ENCODE results near the gene LRRC4C.
A peak's percentile ranks its signal among the peaks of the same experiment; 100 is the strongest.

LRRC4C gene

DNA sequence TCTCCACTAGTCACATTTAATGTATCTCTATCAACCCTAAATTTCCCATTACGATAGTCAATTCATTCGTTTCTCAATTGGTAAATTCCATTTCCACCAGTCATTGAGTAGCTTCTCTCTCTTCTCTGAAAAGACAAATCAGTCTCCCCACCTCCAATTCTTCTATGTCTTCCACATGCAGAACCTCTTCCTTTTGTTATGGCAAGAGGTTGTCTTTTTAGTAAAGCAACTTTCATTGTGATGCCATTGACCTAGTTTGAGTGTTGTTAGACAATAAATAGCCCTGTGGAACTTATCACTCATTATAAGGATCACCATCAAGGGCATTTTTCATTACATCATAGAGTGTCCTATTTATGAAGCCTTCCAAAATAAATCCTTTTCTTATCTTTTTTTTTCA is 340.9 kb downstream of the LRRC4C start:
- Histone ChIP-seq H3K4me1 (ENCODE audit: control insufficient read depth, insufficient read depth, low read length) (peaks cover 60% of the 10 kb centered on the region), H3K27ac (ENCODE audit: low read depth, low read length) (peak overlapping the region; percentile 79), H3K9ac (ENCODE audit: low read depth, low read length) (no peak overlapping the region), H3K36me3 (ENCODE audit: control insufficient read depth, insufficient read depth, low read length) (no peaks in the 10 kb centered on the region), H3K9me3 (ENCODE audit: control insufficient read depth, insufficient read depth, low read length) (no peaks in the 10 kb centered on the region), H3K4me3 (ENCODE audit: low read depth, low read length) (peak overlapping the region; percentile 36), H3K27me3 (ENCODE audit: control insufficient read depth, insufficient read depth, low read length) (no peaks in the 10 kb centered on the region)

DNA sequence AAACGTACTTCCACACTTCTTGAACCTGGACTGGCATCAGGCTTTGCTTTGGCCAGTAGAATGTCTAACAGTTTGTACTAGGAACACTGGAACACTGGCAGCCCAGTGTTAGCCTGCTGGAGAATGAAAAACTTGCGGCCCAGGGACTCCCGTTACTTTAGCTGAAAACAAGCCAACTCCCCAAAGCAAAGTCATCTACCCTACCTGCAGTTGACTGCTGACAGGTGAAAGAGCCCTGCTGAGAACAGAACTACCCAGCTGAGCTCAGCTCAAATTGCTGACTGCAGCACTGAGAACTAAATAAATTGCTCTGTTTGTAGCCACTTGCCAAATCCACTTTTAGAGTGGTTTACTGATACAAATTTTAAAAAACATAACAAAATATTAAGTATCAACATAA is 342.5 kb downstream of the LRRC4C start:
- no peaks in the 10 kb centered on the region for H3K36me3 ChIP-seq (ENCODE audit: control insufficient read depth, insufficient read depth, low read length)
- H3K9ac ChIP-seq (ENCODE audit: low read depth, low read length): no peak overlapping the region
- no peak overlapping the region for H3K4me3 ChIP-seq (ENCODE audit: low read depth, low read length)
- no peaks in the 10 kb centered on the region for H3K27me3 ChIP-seq (ENCODE audit: control insufficient read depth, insufficient read depth, low read length)
- no peaks in the 10 kb centered on the region for H3K9me3 ChIP-seq (ENCODE audit: control insufficient read depth, insufficient read depth, low read length)
- H3K4me1 ChIP-seq (ENCODE audit: control insufficient read depth, insufficient read depth, low read length): peaks cover 69% of the 10 kb centered on the region
- peak overlapping the region; percentile 56 for H3K27ac ChIP-seq (ENCODE audit: low read depth, low read length)

DNA sequence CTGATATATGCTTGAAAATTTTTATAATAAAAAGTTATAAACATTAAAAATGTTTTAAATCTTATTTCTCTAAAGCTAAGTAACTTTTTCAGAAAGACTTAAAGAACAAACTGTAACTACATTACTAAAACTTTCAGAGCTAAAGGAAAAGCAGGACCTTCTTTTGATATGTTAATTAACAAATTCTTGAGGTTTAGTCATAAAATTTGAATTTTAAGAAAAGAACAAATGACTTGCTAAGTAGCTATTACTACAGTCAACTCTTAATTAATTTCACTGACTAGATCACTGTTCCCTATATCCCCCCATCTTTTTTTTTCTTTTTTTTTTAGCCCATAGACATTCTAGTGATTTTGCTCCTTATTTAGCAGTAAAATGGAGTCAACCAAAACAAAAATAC is 344.4 kb downstream of the LRRC4C start:
- peak overlapping the region; percentile 80 for H3K27ac ChIP-seq (ENCODE audit: low read depth, low read length)
- H3K36me3 ChIP-seq (ENCODE audit: control insufficient read depth, insufficient read depth, low read length): no peaks in the 10 kb centered on the region
- H3K9me3 ChIP-seq (ENCODE audit: control insufficient read depth, insufficient read depth, low read length): no peaks in the 10 kb centered on the region
- H3K27me3 ChIP-seq (ENCODE audit: control insufficient read depth, insufficient read depth, low read length): no peaks in the 10 kb centered on the region
- H3K4me3 ChIP-seq (ENCODE audit: low read depth, low read length): peak overlapping the region; percentile 2; the same call in 1 of the 2 replicates
- peaks cover 77% of the 10 kb centered on the region for H3K4me1 ChIP-seq (ENCODE audit: control insufficient read depth, insufficient read depth, low read length)
- H3K9ac ChIP-seq (ENCODE audit: low read depth, low read length): peak overlapping the region; percentile 32; the same call in 1 of the 2 replicates

DNA sequence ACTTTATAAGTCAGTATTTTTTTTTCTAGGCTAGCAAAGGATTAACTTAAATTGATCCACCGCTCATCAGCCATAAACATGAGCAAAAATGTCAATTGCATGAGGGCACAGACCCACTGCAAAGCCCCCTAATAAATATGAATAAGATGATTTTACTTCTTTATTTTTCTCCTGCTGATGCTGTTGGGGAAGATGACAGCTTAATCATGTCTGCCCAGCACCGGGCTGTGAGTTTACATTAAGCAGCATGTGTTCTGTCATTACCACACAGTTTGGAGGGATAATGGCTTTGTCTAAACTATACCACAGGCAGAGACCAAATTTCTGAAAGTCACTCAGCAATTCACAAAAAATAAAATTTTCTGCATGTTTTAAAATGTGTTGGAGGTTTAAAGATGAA is 346.3 kb downstream of the LRRC4C start:
- Histone ChIP-seq H3K4me1 (ENCODE audit: control insufficient read depth, insufficient read depth, low read length) (peaks cover 61% of the 10 kb centered on the region), H3K9ac (ENCODE audit: low read depth, low read length) (no peak overlapping the region; the same call in 1 of the 2 replicates), H3K9me3 (ENCODE audit: control insufficient read depth, insufficient read depth, low read length) (no peaks in the 10 kb centered on the region), H3K36me3 (ENCODE audit: control insufficient read depth, insufficient read depth, low read length) (no peaks in the 10 kb centered on the region), H3K4me3 (ENCODE audit: low read depth, low read length) (no peak overlapping the region), H3K27ac (ENCODE audit: low read depth, low read length) (no peak overlapping the region), H3K27me3 (ENCODE audit: control insufficient read depth, insufficient read depth, low read length) (no peaks in the 10 kb centered on the region)

DNA sequence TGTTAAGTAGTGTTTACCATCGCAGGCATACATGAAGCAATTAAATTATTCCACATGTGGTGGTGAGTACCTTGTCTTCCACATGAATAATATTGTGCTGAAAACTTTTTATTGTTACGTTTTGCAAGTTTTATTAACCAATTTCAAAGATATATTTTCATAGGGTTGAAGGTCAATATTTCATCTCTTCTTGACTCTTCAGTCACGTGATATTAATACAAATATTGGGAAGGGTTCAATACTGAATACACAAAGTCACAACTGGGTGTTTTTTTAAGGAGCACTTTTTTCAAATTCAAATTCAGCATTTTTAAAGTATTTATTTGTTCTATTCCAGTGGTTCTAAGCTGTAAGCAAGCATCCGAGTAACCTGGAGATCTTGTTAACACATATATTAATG is 348.9 kb downstream of the LRRC4C start:
- Histone ChIP-seq H3K4me3 (ENCODE audit: low read depth, low read length) (no peak overlapping the region), H3K27ac (ENCODE audit: low read depth, low read length) (no peak overlapping the region), H3K4me1 (ENCODE audit: control insufficient read depth, insufficient read depth, low read length) (peaks cover 36% of the 10 kb centered on the region), H3K9me3 (ENCODE audit: control insufficient read depth, insufficient read depth, low read length) (no peaks in the 10 kb centered on the region), H3K36me3 (ENCODE audit: control insufficient read depth, insufficient read depth, low read length) (no peaks in the 10 kb centered on the region), H3K9ac (ENCODE audit: low read depth, low read length) (no peak overlapping the region), H3K27me3 (ENCODE audit: control insufficient read depth, insufficient read depth, low read length) (no peaks in the 10 kb centered on the region)

DNA sequence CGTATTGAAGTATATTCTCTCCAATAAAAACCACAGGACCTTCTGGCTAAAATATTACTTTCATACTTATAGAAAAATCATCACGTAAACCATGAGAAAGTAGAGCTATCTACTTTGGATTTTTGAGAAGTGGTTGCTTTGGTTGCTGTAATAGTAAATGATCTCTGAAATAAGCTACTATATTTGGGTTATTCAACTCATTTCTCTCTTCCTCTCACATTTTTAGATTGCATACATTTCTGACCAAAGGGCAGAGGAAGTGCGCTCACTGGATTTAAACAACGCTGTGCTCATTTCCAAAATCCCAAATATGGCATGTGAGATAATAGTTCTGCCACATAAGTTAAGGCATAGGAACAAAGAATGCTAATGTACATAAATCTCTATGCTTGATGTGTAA is 357.0 kb downstream of the LRRC4C start:
- Histone ChIP-seq H3K4me1 (ENCODE audit: control insufficient read depth, insufficient read depth, low read length) (no peaks in the 10 kb centered on the region), H3K27me3 (ENCODE audit: control insufficient read depth, insufficient read depth, low read length) (no peaks in the 10 kb centered on the region), H3K9ac (ENCODE audit: low read depth, low read length) (no peak overlapping the region), H3K4me3 (ENCODE audit: low read depth, low read length) (no peak overlapping the region), H3K9me3 (ENCODE audit: control insufficient read depth, insufficient read depth, low read length) (no peaks in the 10 kb centered on the region), H3K36me3 (ENCODE audit: control insufficient read depth, insufficient read depth, low read length) (no peaks in the 10 kb centered on the region), H3K27ac (ENCODE audit: low read depth, low read length) (no peak overlapping the region)

DNA sequence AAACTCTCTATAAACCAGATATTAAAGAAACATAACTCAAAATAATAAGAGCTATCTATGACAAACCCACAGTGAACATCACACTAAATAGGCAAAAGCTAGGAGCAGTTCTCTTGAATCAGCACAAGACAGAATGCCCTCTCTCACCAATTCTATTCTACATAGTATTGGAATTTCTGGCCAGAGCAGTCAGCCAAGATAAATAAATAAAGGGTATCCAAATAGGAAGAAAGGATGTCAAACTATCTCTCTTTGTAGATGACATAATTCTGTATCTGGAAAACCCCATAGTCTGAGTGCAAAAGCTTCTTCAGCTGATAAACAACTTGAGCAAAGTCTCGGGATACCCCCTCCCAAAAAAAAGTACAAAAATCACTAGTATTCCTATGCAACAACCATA is 359.8 kb downstream of the LRRC4C start:
- H3K4me1 ChIP-seq (ENCODE audit: control insufficient read depth, insufficient read depth, low read length): no peaks in the 10 kb centered on the region
- no peaks in the 10 kb centered on the region for H3K9me3 ChIP-seq (ENCODE audit: control insufficient read depth, insufficient read depth, low read length)
- no peaks in the 10 kb centered on the region for H3K27me3 ChIP-seq (ENCODE audit: control insufficient read depth, insufficient read depth, low read length)
- no peak overlapping the region for H3K4me3 ChIP-seq (ENCODE audit: low read depth, low read length)
- H3K9ac ChIP-seq (ENCODE audit: low read depth, low read length): no peak overlapping the region
- no peaks in the 10 kb centered on the region for H3K36me3 ChIP-seq (ENCODE audit: control insufficient read depth, insufficient read depth, low read length)
- H3K27ac ChIP-seq (ENCODE audit: low read depth, low read length): no peak overlapping the region

DNA sequence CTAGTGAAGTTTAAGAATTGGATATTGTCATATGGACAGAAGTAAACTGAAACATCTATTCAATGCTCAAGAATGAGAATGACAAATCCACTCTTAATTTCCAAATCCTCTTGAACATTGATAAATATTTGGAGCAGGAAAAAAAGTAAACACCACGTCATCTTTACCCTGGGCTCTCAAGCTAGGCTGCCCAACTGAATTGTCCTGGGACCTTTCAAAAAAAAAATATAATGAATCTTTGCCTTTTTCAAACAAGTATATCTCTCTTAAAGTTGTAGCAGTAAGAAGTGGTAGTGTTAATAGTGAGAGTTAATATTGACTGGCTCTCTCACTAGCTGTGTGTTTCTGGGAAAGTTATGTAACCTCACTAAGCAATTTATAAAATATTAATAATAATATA is 374.3 kb downstream of the LRRC4C start:
- Histone ChIP-seq H3K27me3 (ENCODE audit: control insufficient read depth, insufficient read depth, low read length) (no peaks in the 10 kb centered on the region), H3K9me3 (ENCODE audit: control insufficient read depth, insufficient read depth, low read length) (no peaks in the 10 kb centered on the region), H3K27ac (ENCODE audit: low read depth, low read length) (no peak overlapping the region), H3K36me3 (ENCODE audit: control insufficient read depth, insufficient read depth, low read length) (no peaks in the 10 kb centered on the region), H3K4me3 (ENCODE audit: low read depth, low read length) (no peak overlapping the region), H3K9ac (ENCODE audit: low read depth, low read length) (no peak overlapping the region), H3K4me1 (ENCODE audit: control insufficient read depth, insufficient read depth, low read length) (peaks cover 7% of the 10 kb centered on the region; the same call in 1 of the 2 replicates)

DNA sequence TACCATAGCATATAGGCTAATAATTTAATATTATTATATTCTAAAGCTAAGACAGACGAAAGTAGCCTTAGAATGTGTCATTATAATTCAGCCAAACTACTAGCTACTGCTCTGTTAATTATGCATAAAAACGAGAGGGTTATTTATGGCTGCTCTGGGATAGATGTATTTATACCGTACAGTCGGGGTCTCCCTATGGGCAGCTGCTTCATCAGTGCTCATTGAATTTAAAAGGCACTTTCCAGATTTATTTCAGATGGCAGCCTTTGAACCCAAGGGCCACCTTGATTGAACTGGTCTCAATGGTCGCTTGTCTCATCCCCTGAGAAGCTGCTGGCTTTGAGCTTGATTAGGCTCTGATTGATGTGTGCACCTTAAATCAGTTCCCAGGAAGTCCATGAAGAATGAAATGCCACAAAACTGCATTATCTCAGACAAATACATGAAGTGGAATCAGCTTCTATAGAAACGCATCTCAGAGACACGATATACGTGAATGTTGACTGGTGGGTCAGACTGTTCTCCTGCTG is 377.6 kb downstream of the LRRC4C start:
- Histone ChIP-seq H3K9ac (ENCODE audit: low read depth, low read length) (no peak overlapping the region), H3K4me3 (ENCODE audit: low read depth, low read length) (no peak overlapping the region), H3K36me3 (ENCODE audit: control insufficient read depth, insufficient read depth, low read length) (no peaks in the 10 kb centered on the region), H3K27me3 (ENCODE audit: control insufficient read depth, insufficient read depth, low read length) (no peaks in the 10 kb centered on the region), H3K9me3 (ENCODE audit: control insufficient read depth, insufficient read depth, low read length) (peaks cover 6% of the 10 kb centered on the region; the same call in 1 of the 2 replicates), H3K27ac (ENCODE audit: low read depth, low read length) (no peak overlapping the region), H3K4me1 (ENCODE audit: control insufficient read depth, insufficient read depth, low read length) (peaks cover 7% of the 10 kb centered on the region; the same call in 1 of the 2 replicates)

DNA sequence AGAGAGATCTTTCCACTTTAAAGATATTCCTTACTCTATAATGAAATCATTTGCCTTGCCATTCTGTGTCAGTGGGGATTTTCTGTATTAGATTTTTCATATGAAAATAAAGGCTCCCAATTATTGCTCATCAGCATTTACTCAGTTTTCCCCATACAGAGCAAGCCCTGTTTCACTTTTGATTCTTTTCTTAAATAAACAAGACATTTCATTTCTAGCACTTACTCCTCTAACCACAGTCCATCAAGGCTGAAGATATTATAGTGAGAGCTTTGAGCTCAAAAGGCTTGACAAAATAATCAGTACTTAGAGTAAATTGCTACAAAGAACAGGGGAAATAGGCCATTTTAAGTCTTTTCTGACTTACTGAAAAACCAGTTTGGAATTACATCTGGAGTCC is 385.1 kb downstream of the LRRC4C start:
- Histone ChIP-seq H3K27ac (ENCODE audit: low read depth, low read length) (no peak overlapping the region), H3K9ac (ENCODE audit: low read depth, low read length) (no peak overlapping the region), H3K4me1 (ENCODE audit: control insufficient read depth, insufficient read depth, low read length) (0 out of 2 replicates have a peak, but pooled peaks cover 2% of the 10 kb centered on the region), H3K27me3 (ENCODE audit: control insufficient read depth, insufficient read depth, low read length) (no peaks in the 10 kb centered on the region), H3K36me3 (ENCODE audit: control insufficient read depth, insufficient read depth, low read length) (no peaks in the 10 kb centered on the region), H3K9me3 (ENCODE audit: control insufficient read depth, insufficient read depth, low read length) (peaks cover 9% of the 10 kb centered on the region; the same call in 1 of the 2 replicates), H3K4me3 (ENCODE audit: low read depth, low read length) (no peak overlapping the region)

DNA sequence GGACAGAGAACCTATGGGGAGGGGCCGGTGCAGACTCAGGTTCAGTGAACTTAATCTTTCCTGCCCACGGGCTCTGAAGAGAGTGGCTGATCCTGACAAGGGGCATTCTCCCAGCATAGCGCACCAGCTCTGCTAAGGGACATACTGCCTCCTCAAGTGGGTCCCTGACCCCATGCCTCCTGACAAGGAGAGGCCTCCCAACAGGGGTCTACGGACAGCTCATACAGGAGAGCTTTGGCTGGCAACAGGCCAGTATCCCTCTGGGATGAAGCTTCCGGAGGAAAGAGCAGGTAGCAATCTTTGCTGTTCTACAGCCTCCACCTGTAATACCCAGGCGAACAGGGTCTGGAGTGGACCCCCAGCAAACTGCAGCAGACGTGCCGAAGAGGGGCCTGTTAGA is 394.0 kb downstream of the LRRC4C start:
- Histone ChIP-seq H3K4me1 (ENCODE audit: control insufficient read depth, insufficient read depth, low read length) (no peaks in the 10 kb centered on the region), H3K27me3 (ENCODE audit: control insufficient read depth, insufficient read depth, low read length) (no peaks in the 10 kb centered on the region), H3K27ac (ENCODE audit: low read depth, low read length) (no peak overlapping the region), H3K36me3 (ENCODE audit: control insufficient read depth, insufficient read depth, low read length) (no peaks in the 10 kb centered on the region), H3K9me3 (ENCODE audit: control insufficient read depth, insufficient read depth, low read length) (no peaks in the 10 kb centered on the region), H3K9ac (ENCODE audit: low read depth, low read length) (no peak overlapping the region), H3K4me3 (ENCODE audit: low read depth, low read length) (no peak overlapping the region)
